ENCODE results near the gene CCN6. TPM values are rescaled to one million over a fixed set of nuclear protein-coding genes. Genes with fewer than 3 reads are reported as not detected.
"Not testable (repeated sequence)": the region's sequence is repeated elsewhere in the genome, so short reads cannot be mapped to it uniquely, and the experiment has no call there.

The CCN6 gene
- total RNA-seq, 1 donor from 2014 or later = not detected

- no peak for DNase-seq (ENCODE audit: low read depth, low spot score)
Measured at GRCh38 chr6:112029045-112029822, 24.7 kb upstream of the CCN6 start.

DNA sequence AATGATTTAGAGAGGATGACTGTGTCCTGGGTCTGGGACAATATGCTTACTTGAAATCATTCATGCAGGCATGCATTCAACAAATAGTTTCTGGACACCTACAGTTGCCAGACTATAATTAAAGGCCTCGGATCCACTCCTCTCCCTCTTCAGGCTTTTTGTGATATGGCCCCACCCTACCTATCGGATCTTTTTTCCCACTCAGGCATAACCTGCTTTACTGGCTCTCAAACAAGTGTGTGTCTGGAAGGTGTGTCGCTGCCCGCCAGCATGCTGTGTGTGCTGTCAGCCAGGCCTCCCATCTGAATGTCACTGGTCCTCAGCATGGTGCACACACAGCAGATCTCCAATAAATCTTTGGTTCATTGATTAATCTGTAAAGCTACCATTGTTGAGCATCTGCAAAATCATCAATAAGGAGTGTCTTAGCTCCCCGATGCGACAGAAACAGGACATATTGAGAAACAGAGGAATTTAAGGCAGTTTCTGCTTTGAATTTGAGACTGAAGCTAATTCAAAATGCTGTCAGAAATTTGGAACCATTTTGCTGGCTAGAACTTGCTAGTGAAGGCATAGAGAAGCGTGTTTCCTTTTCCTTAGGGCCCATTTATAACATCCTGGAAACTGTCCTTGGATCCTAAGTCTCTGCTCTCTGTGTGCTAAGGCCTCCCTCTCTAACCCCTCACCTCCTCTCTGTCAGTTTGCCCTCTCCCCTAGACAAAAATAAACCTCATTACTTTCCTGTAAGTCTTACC is 23.5 kb upstream of the CCN6 start:
- DNase-seq (ENCODE audit: low read depth, low spot score) = no peak

GRCh38 chr6:112030961-112031660 is 22.8 kb upstream of the CCN6 start:
- no peak for DNase-seq (ENCODE audit: low read depth, low spot score)

GRCh38 chr6:112031960-112032359 is 21.9 kb upstream of the CCN6 start:
- DNase-seq (ENCODE audit: low read depth, low spot score) = no peak

- no peak for DNase-seq (ENCODE audit: low read depth, low spot score)
Measured at GRCh38 chr6:112032728-112033127, 21.2 kb upstream of the CCN6 start.

DNA sequence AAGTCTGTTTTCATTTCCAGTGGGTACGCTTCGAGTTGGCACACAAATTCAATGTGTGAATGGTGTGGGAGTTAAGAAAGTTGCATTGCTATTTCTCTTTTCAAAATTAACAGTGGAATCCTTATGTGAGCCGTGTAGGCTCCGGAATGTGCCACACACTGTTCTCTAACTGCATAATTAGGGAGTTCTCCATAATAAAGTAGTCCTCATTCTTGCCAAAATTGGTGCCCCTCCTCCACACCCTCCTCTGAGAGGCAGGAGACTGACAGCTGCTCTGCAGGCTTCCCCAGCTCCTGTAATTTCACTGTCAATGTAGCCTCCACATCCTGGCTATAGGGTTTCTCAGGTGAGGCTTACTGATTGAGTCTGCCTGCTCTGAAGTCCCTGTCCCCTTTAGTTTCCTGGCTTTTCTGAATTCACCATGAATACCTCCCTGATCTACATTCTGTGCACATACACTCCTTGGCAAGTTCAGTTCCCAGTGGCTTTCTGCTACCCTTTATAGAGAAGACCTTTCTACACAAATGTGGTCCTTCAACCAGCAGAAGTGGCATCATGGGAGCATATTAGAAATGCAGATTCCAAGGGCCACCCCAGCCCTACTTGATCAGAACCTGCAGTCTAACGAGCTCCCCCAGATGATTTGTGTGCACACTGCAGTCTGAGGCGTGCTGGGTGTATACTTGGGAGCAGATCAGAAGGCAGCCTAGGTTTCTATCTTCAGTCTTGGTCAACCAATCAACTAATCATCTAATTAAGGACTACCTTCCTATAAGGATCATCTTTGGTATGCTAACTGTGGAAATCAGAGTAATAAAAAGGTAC is 19.9 kb upstream of the CCN6 start:
- no peak for DNase-seq (ENCODE audit: low read depth, low spot score)

- no peak for DNase-seq (ENCODE audit: low read depth, low spot score)
Measured at GRCh38 chr6:112034616-112034995, 19.3 kb upstream of the CCN6 start.

DNA sequence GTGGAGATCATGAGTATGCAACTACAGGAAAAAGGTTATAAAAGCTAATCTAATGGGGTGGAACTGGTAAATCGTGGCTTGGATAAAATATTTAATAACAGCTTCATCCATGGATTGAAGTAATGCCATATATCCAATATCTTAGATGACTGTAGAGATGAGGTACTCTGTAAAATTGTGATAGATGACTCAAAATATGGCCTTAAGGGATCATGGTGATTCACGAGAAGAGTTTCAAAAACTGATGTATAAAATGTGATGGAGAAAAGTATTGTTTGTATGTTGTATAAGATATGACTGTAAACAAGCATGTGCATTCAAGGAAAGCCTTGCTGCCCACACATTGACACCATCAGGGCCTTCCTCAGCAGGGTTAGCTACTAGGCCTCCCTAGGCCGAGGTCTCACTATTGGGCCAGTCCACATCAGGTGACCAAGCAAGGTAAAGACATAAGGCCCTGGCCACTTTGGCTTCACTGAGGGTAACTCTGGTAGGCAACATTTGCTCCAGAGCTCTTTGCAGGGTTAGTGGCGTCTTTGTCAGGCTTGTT is 17.7 kb upstream of the CCN6 start:
- no peak for DNase-seq (ENCODE audit: low read depth, low spot score)

- peak; percentile 68 for DNase-seq (ENCODE audit: low read depth, low spot score)
Measured at GRCh38 chr6:112037783-112038216, 16.1 kb upstream of the CCN6 start.

DNA sequence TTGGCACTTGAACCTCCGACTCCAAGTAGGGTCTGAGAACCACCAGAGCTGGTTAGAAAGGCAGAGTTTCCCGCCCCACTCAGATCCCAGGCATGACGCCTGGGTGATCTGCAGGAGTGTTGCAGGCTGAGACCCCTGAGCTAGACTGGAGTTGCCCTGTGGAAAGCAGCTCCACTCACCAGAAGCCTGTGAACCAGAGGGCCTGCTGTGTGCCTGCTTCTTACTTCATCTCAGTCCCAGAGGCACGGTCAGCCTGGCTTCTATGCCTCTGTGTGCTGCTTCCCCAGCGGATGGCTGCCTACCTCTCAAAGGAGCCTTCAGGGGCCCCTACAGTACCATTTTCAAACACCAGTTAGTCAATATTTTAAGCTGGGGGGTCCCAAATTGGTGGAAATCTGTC is 15.6 kb upstream of the CCN6 start:
- DNase-seq (ENCODE audit: low read depth, low spot score) = no peak

DNA sequence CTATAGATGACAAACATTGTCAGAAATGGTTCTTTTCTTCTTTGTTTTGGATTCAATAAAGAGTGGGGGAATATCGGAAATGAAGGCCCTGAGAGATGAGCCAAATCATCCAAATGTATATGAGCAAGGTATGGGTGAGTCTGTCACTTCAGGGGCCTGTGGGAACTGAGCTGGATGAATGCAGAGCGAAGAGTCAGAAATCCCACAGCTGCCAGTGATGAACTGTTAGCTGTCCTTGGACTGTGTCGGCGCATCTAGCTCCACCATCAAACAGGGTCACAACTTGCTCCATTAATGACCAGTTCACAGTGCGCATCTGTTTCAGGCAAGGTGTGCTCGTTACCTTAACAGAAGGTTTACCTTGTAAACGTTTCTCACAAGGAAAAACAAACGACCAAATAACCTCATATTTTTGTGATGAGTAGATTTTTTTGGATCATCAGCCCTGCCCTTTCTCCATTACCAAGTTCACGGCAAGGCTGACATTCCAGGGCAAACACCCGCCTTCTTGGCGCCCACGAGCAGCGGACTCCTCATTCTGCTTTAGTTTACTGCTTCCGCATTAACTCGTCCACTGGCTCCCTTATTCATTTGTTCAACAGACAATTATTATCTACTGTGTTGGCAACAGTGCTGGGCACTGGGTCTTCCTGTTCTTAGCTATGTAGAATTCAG is 15.0 kb upstream of the CCN6 start:
- DNase-seq (ENCODE audit: low read depth, low spot score) = no peak

GRCh38 chr6:112039431-112039770 is 14.5 kb upstream of the CCN6 start:
- DNase-seq (ENCODE audit: low read depth, low spot score) = no peak

- DNase-seq (ENCODE audit: low read depth, low spot score) = peak; percentile 81
Measured at GRCh38 chr6:112040956-112041355, 12.9 kb upstream of the CCN6 start.

DNA sequence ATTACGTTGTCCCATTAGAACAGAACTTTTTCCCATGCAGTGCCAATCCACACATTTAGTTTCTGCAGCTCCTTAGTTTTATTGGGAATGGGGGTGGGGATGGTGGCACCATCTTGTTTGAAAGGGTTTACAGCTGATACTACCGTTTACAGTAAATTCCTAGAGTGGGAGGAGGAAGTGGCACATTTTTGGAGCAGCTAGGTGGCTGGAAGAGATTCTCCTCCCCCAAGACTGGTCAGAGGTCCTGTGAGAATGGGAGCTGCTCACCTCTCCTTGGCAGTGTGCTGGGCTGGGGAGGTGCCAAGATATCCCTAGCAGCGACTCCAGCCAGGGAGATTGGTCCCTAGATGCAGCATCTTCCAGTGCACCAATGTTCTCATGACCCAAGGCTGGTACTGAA is 12.4 kb upstream of the CCN6 start:
- no peak for DNase-seq (ENCODE audit: low read depth, low spot score)

- DNase-seq (ENCODE audit: low read depth, low spot score) = peak; percentile 82
Measured at GRCh38 chr6:112043032-112044007, 10.6 kb upstream of the CCN6 start.

GRCh38 chr6:112044196-112044595 is 9.7 kb upstream of the CCN6 start:
- no peak for DNase-seq (ENCODE audit: low read depth, low spot score)

DNA sequence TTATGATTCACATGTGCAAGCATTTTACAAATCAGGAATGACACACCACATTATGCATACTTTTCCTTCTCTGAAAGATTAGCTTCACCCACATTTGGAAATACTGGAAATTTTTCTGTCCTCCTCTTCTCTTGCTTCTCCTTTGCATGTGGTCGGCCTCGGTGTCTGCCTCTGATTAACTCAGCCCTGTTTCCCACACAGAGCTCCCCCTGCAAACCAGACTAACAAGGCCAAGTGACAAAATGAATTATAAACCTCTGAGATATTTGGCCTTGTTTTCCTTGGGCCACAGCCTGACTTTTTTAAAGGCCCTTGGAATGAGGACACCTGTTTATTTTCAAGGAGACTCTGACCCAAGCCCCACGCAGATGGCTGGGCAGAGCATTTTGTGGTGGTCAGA is 9.0 kb upstream of the CCN6 start:
- DNase-seq (ENCODE audit: low read depth, low spot score) = no peak

DNA sequence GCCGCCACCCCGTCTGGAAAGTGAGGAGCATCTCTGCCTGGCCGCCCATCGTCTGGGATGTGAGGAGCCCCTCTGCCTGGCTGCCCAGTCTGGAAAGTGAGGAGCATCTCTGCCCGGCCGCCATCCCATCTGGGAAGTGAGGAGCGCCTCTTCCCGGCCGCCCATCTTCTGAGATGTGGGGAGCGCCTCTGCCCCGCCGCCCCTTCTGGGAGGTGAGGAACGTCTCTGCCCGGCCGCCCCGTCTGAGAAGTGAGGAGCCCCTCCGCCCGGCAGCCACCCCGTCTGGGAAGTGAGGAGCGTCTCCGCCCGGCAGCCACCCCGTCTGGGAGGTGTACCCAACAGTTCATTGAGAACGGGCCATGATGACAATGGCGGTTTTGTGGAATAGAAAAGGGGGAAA is 6.4 kb upstream of the CCN6 start:
- not testable (repeated sequence) for DNase-seq (ENCODE audit: low read depth, low spot score)

GRCh38 chr6:112049026-112049799 is 4.7 kb upstream of the CCN6 start:
- no peak for DNase-seq (ENCODE audit: low read depth, low spot score)

Data from pulmonary artery endothelial cell (primary cell).